HG03108 (cell line): ENCODE results near the gene MATN1.

Experiments used
- ATAC-seq: cut with Tn5 transposase; IDR thresholded peaks from one replicate; pipeline ENCODE4 v1.9.1; 2021; ENCODE audit warnings: moderate library complexity; ENCODE audit not compliant: unreplicated experiment

The MATN1 gene

DNA sequence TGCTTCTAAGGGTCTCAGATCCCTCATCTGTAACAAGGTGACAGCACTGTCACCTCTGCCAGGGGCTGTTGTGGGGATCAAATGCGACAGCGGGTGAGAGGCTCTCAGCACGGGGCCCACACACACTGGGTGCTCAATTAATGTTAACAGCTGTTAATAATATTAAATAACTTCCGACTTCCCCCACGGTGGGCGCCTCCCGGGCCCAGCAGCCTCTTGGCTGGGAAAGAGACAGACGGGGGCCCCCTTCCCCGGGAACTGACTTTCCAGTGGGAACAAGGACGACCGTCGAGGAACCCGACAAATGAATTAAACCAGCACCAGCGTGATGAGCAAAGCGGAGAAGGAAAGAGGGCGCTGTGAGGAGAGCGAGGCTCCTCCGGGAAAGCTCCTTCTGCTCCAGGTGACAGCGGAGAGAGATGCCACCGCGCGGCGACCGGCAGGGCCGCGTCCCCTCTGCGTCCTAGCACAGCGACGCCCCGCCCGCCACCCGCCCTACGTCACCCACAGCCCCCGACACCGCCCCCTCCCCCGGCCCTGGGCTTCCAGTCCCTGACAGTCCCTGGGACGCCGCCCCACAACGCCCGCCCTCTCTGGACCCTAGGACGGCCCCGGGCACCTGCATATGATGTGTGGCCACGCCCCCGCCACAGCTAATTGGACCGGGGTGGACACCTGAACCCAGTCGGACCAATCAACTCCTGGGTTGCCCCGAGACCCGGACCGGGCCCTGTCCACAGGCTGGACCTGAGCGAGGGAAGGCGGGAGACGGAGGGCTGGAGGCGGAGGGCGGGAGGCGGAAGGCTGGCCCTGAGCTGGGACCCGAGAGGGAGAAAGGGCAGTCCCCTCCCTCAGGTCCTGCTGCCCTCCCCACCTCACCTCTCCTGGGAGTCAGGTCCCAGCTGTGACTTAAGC is 38.2 kb downstream of the MATN1 start:
- ATAC-seq, result no peak

DNA sequence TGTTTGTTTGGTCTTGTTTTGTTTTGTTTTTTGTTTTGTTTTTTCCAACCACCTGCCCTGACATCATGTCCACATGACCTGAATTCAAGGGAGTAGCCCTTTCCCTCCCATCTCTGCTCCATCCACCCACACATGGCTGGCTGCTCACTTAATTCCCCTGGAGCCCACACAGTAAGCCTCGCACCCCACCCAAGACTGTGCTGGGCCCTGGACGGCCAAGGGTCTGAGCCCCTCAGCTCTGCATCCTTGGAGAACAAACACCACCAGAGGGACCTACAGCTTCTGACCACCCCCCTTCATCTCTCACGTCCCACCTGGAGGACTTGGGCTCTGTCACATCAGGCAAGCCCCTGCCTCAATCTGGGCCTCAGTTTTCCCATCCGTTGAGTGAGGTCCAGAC is 39.1 kb downstream of the MATN1 start:
- ATAC-seq, result no peak

DNA sequence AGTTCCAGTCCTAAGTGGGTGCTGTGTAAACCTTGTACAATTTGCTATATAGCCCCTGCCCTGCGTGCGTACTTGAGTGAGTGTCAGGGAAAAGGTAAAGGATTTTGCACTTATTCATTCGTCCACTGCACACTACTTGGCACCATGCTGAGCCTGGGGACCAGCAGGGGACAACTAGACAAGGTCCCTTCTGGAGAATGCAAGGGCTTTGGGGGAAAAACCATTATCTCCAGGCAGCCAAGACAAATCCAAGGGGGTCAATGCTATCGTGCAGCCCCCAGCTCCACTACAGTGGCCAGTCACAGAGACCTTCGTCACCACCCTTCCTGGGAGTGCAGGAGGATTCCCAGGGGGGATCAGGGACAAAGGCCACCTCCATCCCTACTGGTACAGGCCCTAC is 39.7 kb downstream of the MATN1 start:
- no peak for ATAC-seq

DNA sequence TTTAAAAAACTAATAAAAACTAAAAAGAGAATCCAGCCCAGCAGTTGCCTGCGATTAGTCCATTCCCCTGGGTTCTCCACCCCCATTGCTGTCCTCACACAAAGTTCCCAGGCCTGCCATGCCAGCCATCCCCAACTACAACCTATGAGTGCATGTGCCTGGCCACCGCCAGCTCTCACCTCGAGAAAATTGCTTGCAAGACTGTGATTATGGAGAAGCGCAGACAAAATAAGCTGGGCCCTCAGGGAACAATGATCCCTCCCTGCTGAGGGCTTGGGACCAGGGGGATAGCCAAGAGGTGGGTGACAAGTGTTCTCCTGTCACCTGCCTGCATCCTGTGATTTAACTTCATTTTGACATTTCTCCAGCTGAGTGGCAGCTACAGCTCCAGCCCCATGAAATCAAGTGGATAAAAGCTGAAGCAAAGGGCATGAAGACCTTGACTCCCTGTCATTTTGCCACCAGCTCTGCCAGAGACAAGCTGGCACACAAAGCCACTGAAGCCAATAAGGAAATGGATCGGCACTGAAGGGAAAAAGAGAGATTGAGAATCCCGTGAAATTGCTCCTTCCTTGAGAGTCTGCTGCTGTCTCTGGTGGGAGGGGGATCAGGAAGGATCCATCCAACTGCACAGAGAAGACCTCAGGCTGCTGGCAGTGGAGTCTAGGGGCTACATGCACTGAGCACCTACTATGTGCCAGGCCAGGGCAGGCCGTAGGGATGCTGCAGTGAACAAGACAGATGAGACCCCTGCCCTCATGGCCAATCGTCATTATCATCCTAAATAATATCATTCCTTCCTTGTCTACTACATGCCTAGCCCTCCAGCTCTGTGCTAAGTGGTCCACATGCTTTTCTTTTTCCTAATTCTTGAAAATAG is 40.7 kb downstream of the MATN1 start:
- no peak for ATAC-seq

DNA sequence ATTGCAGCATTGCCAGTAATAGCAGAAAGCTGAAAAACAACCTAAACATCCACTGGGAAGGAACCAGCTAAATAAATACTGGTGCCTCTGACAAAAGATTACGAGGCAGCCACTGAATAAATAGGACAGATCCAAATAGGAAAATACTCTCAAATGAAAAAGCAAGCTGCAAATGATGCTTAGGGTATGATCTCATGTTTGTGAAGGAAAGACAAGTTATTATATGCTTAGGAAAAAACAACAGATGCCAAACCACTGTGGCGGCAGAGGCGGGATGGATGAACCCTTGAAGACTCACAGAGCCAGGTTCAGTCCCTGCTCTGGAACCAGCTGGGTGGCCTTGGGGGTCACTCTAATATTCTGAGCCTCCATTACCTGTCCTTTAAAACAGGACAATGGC is 41.6 kb downstream of the MATN1 start:
- ATAC-seq, result no peak

DNA sequence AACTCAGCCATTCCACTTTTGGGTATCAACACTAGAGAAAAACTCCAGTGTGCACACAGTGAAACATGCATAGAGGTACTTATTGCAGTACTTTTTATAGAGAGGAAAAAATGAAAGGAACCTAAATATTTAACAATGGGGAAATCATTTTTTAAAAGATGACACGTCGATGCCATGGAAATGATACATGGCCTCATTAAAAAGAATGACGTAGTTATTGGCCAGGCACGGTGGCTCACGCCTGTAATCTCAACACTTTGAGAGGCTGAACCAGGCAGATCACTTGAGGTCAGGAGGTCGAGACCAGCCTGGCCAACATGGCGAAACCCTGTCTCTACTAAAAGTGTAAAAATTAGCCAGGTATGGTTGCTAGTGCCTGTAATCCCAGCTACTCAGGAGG is 42.5 kb downstream of the MATN1 start:
- ATAC-seq, result no peak

DNA sequence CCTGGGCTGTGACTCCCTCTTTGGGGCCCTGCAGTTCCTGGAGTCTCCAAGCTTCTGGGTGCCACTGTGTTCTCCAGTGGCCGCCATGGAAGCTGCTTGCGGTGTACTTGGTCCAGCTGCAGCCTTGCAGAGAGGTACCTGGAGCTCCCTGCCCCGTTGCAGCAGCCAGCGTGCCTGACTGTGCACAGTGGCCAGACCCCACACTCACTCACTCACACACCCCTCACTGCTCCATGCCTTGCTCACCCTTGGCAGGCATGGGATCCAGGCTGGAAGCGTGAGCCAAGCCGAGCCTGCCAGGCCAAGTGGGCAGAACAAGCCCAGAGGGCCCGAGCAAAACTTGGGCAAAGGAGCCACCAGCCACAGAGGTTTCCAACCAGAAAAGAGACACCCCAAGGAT is 43.0 kb downstream of the MATN1 start:
- ATAC-seq, result no peak

DNA sequence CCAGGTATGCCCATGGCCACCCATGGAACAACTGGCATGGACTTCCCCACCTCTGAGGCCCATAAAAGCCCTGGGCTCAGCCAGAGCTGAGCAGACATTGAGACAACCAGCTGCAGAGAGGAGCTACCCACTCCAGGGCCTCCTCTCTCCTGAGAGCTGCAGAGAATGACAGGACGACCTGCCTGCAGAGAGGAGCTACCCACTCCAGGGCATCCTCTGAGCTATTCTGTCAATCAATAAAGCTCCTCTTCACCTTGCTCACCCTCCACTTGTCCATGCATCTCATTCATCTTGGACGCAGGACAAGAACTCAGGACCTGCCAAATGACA is 43.4 kb downstream of the MATN1 start:
- ATAC-seq, result no peak

DNA sequence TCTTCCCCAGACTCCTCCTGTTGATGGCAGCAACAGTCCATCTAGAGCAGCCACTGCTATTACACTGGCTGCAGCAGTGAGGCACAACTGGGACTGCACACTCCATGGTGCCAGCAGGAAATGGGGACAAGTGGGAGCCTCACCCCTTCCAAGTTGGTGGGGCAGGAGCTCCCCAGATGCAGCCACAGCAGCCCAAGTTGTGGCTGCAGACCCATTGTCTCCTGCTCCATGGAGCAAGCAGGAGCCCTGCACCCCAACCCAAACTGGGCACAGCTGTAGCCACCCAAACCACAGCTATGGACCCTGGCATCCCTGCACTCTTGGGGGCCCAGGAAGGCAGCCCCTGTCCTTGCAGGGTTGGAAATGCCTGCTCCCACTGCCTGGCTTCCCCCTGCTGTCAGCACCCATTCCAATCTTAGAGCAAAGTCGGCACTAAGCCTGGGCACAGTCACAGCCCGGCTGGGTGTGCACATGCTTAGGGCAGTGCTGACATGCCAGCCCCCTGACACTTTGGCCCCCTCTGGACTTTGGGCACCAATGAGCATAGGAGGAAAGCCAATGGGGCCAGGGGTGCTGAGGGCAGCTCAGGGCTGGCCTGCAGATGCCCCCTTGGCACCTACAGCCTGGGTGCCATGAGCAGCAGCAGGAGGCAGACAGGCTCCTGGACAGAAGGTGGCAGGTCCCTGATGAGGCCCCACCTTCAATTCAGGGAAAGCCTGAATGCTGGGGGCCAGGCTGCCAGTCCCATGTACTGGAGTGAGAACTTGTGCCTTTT is 44.0 kb downstream of the MATN1 start:
- no peak for ATAC-seq

DNA sequence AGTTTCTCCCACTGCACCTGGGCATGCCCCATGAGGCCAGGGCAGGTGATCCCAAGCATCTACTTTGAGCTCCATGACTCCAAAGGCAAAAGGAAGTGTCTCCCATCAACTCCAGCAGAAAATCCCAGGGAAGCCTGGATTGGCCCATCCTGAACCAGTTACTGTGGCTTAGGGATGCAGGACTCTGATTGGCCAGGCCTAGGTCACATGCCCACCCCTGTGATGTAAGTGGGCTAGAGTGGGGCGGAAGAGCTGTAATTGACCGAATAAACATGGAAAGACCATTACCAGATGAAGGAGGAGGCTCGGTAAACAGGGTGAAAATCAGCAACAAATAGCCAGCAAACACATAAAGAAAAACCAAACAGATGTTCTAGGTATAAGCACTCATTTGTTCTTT is 45.2 kb downstream of the MATN1 start:
- no peak for ATAC-seq

DNA sequence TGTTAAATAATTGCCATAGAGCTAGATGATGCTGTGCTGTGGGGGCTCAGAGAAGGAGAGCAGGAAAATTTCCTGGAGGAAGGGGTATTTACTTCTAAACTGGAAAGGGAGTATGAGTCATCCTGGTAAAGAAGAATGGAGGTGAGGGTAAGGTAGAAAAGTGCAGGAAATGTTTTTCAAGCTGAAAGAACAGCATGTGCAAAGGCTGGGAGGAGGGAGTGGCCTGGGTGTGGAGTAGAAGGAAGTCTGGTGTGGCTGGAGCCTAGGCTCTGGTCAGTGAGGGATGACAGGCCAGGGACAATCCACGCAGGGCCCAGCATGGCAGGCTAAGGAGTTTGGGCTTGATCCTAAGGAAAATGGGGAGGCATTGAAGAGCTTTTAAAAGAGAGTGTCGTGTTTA is 45.9 kb downstream of the MATN1 start:
- ATAC-seq, result no peak

DNA sequence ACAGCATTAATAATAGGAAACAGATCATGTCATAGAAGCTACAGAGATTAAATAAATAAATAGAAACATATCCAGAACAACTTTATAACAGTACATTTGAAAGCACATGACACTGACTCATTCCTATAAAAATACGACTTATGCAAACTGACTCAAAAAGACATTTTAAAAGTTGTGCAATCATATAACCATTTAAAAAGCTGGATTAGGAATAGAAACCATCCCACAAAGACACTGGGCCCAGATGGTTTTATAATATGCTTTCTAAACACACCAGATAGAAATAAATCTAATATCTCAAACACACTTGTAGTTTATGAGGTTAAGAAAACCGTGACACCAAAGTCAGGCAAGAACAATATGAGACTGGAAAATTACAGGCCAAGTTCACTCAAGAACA is 47.6 kb downstream of the MATN1 start:
- ATAC-seq, result no peak

DNA sequence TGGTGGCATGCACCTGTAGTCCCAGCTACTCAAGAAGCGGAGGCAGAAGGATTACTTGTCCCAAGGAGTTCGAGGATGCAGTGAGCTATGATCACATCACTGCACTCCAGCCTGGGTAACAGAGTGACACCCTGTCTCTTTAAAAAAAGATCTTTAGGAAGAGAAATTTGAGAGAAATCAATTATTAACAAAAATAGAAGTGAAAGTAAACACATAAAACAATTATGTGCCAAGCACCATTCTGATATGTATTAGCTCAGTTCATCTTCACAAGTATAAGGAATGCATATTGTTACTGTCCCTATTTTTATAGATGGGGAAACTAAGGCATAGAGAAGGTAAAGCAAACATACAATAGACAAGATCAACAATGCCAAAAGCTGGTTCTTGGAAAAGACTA is 48.1 kb downstream of the MATN1 start:
- ATAC-seq, result no peak

DNA sequence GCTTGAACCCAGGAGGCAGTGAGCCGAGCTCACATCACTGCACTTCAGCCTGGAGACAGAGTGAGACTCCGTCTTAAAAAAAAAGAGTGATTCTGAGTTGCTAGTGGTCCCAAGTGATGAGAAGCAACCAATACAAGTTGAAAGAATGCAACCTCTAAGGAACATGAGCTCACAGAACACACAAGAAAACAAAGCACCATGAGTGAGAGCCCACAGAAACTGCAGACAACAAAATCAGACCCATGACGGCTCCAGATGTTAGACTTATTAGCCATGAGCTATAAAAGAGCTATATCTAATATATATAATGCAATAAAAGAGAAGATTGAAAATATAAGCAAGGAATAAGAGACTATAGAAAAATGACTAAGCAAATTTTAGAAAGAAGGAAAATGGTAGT is 50.0 kb downstream of the MATN1 start:
- no peak for ATAC-seq

DNA sequence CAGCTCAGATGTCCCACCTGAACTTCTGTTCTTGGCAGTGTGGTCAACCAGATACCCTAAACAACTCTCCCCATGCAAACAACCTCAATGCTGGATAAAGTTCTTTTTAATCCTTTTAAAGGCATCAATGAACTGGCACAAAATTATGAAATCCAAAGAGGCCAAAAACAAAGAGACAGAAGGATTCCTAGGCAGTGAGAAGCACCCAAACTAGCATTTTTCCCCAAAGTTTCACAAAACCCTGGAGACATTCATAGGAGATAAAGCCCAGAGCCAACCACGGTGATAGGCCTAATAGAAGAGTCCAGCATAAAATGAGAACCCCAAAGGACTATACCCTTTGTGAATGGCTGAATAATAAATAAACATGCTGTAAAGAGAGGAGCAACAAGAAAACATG is 50.7 kb downstream of the MATN1 start:
- no peak for ATAC-seq

DNA sequence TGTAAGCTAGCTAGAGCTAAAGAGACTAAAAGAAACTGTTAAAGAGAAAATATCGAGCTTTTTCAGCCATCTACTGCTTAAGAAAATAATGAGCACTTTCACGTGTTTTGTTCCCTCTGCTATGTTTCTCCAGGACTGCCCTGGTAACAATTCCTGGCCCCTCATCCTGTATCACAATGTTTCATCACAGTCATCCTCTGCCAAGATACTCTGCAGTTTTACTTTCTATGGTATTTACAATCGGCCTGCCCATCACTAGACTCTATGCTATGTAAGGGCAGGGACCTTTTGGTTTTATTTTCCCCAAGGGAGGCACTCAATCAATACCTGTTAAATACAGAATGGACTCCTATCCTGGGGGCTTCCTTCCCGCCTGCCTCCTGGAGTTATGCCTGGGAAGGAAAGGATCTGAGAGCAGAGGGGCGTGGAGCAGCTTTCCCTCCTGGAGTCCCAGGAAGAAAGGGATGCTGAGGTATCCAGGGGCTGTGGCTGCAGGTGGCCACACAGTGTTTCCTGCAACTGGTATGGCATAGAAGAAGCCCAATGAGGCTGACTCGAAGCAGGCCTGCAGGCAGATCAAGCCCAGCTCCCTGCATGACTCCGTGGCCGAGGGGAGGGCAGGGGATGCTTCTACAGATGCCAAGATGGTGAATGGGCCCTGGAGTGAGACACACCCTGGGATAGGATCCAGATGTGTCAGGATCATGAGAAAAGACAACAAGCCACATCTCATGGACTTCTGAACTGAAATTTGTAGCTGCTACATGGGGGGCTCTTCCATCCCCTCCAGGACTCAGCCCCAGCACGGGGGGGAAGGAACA is 52.9 kb downstream of the MATN1 start:
- ATAC-seq, result no peak

DNA sequence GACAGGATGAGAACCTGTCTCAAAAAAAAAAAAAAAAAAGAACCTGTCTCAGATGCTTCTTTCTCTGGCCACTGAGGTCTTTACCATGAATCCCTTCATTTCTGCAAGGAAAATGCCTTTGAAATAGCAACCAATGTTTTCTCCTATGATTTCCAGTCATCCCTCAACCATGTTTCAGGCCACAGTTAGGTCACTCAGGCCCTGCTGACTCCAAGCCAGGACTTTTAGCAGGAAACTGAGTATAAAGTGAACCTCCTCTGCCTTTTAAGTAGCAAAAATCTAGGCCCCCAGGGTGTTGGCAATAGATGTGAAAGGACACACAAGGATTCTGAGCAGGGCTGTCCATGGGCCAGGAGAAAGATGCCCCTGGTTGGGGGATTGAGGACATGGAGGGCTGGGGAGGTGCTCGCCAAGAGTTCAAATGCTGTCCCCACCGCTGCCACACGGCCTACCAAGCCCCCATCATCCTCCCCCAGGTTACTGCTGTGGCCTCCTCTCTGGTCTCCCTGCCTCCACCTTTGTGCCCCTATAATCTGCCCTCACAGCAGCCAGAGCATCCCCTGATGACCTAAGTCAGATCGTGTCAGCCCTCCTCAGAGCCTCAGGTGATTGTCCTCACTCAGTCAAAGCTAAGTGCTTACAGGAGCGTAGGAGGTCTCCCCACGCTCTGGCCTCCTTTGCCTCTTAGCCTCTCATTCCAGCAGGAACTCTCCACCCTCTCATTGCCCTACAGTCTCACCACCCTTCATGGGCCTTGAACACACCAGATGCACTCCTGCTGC is 54.6 kb downstream of the MATN1 start:
- no peak for ATAC-seq

DNA sequence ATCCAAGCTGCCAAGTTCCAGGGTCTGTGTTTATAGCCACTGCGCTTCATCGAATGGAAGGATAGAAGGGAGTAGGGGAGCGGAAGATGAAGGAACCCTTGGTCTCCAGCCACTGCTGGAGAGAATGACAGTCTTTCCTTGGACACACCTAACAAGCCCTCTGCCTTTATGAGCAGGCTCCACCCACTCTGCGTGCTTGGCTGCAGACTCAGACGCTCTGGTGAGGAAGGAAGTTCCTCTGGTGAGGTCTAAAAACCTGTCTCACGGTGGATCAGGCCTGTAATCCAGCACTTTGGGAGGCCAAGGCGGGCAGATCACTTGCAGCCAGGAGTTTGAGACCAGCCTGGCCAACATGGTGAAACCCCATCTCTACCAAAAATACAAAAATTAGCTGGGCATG is 55.4 kb downstream of the MATN1 start:
- ATAC-seq, result no peak

DNA sequence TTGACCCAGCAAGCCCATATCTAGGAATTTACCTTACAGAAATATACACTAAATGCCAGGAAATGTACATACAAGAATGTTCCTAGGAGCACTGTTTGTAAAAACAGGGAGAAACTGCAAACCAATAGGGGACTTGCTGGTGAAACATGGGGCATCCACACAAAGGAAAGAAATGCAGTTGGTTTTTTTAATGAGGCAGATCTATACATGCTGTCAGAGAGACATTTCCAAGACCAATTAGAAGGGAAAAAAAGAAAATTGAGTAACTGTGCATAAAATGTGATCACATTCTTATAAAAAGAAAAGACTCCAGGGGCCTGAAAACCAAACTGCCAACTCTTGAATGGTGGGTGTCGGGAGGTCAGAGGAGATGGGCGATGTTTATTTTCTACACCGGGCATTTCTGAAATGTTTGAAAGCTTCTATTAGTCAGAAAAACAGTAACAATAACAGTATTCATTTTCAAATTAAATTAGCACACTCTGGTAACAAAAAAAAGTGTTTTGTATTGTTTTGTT is 56.6 kb downstream of the MATN1 start:
- no peak for ATAC-seq
